GM21619 (cell line): ENCODE measurements around the gene MTA1.

Source experiments
- ATAC-seq: cut with Tn5 transposase; IDR thresholded peaks from one replicate; pipeline ENCODE4 v1.9.1; 2021; ENCODE audit not compliant: unreplicated experiment

The MTA1 gene

DNA sequence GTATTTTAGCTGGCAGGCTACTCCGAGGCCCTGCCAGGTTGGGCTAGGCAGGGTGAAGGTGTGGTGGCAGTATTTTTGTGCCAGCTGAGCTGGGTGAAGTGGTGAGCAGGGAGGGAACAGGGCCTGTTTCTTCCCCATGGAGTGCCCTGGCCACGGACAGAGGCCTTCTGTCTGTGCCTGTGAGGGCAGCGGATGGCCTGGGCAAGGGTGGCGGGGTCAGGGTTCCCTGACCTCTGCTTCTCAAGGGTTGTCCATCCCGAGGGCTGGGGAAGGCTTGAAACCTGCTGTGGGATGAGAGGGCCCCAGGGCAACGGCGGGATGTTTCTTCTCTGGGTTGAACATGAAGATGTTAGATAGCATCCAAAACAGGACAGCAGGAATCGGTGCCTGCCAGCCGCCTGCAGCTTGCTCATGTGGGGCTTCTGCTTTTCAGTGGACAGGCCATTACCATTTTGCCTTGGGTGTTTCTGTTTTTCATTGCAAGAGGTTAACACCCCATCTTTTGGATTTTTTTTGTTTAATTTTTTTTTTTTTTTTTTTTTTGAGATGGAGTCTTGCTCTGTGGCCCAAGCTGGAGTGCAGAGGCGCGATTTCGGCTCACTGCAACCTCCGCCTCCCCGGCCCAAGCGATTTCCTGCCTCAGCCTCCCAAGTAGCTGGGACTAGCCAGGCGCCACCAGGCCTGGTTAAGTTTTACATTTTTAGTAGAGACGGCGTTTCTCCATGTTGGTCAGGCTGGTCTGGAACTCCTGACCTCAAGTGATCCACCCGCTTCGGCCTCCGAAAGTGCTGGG, 3.3 kb downstream of the MTA1 start:
- no peak for ATAC-seq

DNA sequence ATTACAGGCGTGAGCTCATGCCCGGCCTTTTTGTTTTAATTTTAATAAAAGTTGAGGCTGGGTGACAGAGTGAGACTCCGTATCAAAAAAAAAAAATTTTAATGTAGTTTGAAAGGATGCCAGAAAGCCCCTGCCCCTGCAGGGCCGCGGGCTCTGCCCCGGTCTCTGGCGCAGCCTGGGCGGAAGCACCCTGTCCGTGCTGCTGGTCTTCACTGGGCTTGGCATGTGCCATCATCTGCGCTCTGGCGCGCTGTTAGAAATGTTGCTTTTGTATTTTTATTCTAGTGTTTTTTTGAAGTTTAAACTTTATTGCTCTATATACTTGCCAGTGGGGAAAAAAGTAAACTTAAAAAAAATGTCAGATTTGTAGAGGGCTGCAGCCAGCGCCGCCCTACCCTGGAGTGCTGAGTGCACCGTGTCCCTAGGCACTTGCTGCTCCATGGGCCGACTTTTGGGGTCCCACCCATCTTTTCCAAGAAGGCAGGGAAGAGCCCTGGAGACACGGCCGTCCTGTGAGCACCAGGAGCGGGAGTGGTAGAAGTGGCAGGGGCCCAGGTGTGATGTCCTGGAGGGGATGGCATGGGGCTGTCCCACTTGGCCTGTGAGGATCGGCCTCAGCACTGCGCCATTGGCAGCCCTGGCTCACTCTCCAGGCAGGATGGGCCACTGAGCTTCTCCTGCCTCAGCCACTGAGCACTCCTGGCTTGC, 4.0 kb downstream of the MTA1 start:
- no peak for ATAC-seq

DNA sequence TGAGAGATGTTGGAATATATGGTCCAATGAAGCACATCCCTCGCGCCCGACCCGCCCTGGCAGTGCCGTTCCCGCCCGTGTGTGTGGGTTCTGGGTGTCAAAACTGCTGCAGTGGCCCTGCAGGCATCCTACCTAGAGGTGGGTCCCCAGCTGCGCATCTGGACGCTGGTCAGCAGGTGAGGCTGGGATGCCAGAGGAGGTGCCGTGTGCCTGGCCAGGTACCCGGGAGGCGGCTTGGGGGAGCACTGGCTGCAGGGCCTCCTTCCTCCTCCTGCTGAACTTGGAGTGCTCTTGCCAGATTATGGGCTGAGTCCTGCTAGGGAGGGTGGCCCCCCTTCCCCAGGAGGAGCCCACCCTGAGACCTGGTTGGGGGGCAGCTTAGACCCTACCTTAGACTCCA, 5.2 kb downstream of the MTA1 start:
- ATAC-seq, result no peak

DNA sequence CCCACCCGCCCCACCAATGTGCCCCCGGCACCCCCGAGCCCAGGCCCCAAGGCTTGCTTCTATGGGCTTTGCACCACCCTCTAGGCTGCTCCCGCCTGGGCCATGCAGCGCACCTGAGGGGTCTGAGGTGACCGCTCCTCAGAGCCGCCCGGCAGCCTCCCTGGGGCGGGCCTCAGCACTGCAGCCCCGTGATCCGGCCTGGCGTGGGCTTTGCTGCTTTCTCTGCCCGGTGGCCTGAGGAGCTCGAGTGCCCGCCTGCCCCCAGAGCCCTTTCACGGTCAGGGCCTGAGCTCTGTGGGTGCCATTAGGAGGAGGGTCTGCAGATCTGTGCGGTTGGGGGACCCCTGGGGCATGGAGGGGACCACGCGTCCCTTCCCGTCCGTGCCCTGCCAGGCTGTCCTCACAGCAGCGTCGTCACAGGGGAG, 6.2 kb downstream of the MTA1 start:
- ATAC-seq, result no peak

DNA sequence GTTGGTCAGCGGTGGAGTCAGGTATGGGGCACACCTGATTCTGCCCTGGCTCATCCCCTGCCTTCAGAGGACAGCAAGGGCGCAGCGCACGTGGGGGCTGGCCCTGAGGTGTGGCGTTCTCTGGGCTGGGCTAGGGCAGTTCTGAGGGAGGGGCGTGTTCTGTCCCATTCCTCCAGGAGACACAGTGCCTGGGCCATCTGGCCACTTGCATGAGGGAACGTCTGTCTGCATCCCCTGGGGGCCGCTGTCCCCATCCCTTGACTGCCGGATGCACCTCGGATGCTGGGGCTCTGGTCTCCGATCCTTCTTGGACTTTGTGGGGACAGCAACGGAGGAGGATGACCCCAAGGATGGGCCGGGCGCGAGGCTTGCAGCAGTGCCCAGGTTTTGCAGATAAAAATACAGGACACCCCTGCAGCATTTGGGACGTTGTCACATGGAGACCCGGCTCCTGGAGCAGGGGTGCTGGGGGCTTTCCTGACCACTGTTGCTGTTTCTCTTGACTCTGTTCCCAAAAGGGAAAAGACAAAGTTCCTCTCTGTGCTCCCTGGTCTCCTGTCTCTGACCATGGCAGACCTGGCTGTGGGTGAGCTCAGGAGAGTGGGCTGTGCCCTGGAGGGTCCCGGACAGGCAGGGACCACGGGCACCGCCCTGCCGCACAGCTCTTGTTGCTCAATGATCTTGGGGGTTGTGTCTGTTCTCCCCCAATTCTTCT, 6.9 kb downstream of the MTA1 start:
- no peak for ATAC-seq

DNA sequence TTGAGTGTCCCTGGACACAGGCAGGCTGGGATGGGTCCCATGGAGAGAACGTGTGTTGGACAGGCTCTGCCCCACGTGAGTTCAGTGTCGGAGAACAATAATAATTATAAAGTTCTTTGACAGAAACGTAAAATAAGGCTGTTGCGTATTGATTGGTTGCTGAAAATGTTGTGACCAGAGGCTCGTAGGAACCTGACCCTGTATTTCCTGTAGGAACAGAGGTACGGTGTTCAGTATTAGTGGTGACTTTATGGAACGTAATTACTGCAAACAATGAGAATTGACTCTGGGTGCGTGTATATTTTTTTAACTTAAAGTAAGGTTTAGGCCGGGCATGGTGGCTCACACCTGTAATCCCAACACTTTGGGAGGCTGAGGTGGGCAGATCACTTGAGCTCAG, 7.8 kb downstream of the MTA1 start:
- ATAC-seq, result no peak

DNA sequence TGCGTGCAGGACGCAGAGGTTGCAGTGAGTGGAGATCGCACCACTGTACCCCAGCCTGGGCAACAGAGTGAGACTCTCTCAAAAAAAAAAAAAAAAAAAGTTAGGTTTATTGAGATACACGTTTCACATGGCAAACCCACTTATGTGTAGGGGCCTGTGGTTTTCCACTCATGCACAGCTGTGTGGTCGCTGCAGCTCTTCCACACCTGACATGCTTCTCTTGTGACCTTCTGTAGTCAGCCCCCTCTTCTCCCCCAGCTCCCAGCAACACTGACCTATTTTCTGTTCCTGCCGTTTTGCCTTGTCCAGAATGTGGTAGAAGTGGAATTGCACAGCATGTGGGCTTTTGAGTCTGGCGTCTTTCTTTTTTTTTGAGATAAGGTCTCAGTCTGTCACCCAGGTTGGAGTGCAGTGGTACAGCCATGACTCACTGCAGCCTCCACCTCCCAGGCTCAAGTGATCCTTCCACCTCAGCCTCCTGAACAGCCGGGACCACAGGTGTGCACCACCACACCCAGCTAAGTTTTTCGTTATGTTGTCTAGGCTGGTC, 8.4 kb downstream of the MTA1 start:
- ATAC-seq, result no peak

DNA sequence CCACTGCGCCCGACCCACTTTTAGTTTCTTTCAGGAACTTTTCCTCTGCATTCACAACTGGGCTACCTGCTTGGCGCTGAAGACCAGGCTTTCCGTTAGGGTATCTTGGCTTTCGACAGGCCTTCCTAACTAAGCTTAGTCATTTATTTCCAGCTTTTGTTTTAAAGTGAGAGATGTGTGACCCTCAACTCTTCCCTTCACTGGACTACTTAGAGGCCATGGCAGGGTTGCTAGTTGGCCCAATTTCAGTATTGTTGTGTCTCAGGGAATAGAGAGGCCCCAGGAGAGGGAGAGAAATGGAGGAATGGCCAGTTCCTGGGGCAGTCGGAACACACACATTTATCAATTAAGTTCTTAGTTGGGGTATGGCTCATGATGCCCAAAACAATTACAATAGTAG, 10.4 kb downstream of the MTA1 start:
- no peak for ATAC-seq

DNA sequence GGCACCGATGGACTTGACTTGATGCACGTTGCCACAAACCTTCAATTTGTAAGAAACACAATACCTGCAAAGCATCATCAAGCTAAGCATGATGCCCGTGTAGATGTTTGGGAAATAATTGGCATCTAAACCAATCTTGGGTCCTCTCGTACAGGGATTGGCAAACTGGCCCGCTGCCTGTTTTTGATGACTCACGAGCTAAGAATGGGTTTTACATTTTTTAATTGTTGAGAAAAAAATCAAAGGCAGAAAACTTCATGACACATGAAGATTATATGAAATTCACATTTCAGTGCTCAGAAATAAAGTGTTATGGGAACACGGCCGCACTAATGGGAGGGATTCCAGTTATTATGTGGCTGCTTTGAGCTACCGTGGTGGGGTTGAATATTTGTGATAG, 10.9 kb downstream of the MTA1 start:
- no peak for ATAC-seq

DNA sequence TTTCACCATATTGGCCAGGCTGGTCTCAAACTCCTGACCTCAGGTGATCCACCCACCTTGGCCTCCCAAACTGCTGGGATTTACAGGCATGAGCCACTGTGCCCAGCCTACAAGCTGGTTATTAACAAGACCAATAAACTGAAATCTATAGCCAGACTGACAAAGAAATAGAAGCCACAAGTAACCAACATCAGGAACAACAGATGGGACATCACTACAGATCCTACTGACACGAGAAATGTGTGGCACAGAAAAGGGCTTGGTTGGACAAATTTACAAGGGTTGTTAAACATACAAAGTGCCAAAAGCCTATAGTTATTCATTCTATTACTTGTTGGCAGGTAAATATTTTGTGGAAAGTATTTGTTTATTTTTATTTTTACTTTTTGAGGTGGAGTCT, 11.6 kb downstream of the MTA1 start:
- ATAC-seq, result no peak

DNA sequence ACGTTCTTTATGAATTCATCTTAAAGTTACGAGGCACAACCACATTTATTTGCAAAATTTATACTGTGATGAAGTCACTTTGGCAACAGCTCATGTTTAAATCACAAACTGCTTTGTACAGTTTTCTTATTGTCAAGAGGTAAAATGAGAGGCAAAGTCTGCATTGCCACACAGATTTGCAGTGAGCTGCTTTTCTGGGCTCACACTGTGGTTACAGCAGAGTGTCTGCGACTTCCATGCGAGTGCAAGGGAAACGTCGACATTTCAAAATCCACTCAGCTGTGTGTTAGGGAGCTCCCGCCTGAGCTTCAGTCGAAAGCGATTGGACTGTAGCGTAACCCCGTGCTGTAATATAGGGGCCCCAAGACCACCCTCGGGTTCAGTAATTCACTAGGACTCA, 13.0 kb downstream of the MTA1 start:
- ATAC-seq, result no peak

DNA sequence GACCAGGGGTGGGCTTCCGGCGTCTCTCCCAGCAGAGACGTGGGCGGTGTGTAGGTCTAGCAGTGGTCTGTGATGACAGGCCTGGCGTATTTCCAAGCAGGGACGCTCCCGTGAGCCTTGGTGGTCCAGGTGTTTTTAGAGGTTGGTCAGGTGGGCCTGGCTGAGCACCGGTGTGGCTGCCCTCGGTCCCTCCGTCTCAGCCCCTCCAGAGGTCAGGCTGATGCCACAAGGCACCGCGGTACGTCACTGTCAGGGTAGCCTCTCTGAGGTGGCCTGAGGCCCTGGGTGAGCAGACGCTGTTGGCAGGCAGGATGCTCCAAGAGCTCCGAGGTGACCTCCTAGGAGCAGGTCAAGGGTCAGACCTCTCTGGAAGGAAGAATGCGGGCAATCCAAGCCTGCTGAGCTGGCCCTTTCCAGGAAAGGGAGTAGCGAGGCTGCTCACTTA, 13.6 kb downstream of the MTA1 start:
- ATAC-seq, result no peak

DNA sequence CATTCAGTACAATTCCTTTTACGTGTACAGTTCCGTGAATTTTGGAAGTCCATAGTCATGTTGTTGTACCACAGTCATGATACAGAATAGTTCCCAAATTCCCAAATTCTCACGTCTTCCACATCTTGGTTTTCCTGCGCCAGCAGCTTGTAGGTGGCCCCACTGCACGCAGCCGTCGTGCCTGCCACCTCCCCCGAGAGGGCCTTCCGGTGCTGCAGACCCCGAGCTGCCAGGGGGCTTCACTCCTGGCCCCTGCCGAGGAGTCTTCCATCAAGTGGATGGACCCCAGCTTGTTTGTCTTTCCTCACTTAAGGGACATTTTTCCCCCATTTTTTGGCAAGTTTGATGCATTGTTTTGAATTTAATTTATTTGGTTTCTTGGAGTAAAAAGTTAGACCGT, 16.8 kb downstream of the MTA1 start:
- no peak for ATAC-seq

DNA sequence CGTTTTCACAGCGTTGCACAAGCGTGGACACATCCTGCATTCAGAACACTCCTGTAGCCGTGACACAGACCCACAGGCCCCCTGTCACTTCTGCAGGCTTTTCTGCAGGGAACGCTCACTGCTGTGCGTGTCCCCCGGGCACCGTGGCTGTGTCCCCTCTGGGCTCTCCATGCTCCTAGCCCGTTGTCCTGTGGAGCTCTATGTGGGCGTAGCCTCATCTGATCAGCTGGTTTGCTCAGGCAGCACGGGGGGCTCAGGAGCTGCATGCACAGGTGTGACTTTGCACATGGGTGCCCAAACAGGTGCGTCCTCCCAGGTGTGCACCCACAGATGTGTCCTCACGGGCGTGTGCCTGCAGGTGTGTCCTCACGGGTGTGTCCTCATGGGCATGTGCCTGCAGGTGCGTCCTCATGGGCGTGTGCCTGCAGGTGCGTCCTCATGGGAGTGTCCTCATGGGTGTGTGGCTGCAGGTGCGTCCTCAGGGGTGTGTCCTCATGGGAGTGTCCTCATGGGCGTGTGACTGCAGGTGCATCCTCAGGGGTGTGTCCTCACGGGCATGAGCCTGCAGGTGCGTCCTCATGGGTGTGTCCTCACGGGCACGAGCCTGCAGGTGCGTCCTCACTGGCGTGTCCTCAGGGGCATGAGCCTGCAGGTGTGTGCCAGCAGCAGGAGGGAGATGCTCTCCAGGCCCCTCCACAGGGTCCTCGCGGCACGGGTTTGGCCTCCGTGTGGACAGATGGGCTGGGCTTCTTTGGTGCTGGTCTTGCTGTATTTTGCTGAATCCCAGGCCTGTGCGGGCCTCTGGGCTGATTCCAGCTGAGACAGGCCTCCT, 17.5 kb downstream of the MTA1 start:
- ATAC-seq, result no peak

DNA sequence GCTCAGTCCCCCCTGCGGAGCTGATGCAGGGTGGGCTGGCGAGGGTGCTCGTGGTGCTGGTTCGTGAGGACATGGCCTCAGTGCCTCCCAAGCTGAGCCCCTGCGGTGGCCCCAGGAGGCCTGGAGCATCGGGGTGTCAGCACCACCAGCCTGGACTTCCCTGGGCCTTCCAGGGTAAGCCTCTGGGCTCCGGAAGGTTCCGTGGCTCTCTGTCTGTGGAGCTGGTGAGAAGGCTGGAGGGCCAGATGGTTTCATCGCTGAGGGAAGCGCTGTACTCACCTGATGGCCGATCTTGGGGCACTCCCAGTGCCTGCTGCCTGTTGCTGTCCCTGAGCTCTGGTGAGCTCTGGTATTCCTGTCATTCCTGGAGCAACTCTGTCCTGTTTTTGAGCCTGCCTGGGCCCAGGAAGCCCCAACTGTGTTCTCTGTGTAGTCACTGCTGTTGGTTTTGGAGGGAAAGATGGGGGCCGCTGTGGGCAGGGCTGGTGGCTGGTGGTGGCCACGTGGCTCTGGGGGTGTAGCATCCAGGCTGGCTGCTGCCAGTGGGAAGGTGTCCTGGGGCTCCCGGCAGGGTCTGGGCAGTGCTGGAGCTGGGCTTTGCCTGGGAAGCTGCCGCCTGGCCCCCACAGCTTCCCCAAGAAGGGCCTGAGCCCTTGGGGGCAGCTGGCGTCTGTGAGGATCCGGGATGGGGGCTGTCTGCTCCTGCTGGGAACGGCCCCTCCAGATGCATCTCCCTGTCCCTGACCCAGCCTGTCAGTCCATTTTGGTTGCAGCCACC, 18.3 kb downstream of the MTA1 start:
- ATAC-seq, result no peak

DNA sequence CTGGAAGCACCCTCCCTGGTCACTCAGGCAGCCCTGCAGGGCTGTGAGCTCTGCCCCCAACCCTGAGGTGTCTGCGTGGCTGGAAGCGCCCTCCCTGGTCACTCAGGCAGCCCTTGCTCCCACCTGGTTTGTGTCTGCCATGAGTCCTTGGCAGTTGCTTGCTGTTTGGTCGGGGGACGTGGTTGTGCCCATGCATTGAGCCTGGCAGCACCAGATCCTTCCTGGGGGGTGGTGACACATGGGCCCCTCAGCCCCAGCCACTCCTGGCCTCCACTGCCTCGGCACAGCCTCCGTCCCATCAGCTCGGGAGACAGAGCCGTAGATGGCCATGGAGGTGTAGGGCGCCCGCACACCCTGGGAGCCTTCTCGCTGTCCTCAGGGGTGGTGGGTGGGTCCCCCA, 19.6 kb downstream of the MTA1 start:
- ATAC-seq, result no peak

DNA sequence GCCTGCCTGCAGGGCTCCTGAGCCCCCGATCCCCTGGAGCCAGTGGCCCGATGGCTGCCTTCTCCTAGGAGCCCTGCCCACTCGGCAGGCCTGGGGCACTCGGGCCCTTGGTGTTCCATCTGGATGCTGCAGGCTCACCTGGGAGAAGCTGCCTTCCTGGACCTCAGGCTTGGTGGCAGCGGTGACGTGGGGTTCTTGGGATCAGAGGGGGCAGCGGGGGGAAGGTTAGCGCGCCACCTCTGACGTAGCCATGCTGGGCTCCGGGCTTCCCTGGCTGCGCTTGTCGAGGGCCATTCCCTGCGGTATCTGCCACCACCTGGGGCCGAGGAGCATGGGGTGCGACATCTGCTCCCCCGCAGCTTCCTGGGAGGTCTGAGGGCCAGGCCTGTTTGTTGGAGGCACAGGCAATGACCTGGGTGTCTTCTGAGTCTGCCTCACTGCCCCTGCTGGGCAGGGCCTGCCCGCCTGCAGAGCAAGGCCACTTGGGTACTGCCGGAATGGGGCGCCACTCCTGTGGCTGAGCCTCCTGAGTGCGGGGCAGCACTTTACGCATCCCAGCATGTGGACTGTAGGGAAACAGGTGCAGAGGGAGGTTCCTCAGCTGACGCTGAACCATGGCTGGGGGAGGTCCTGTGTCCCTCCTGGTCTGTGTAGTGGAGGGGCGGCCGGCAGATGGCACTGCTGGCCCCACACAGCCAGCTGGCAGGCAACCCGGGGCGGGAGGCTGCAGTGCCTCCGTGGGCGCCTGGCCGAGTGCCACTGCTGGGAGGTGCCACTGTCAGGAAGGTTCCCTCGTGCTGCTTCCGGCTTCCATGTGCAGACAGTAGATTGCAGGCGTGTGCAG, 20.3 kb downstream of the MTA1 start:
- ATAC-seq, result no peak

DNA sequence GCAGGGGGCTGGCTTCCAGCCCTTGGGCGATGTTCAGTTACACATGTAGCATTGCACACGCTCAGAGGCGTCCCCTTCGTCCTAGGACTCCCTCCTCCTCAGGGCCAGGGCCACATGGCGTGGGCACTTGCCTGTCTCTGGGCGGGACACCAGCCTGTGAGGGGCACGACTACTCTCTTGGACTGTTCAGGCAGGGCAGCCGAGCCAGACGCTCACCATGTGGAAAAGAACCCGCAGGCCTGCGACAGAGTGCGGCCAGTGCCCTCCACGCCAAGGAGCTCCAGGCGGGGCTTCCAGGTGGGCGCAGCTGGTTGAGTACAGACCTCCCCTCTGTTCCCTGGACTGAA, 20.9 kb downstream of the MTA1 start:
- ATAC-seq, result no peak

DNA sequence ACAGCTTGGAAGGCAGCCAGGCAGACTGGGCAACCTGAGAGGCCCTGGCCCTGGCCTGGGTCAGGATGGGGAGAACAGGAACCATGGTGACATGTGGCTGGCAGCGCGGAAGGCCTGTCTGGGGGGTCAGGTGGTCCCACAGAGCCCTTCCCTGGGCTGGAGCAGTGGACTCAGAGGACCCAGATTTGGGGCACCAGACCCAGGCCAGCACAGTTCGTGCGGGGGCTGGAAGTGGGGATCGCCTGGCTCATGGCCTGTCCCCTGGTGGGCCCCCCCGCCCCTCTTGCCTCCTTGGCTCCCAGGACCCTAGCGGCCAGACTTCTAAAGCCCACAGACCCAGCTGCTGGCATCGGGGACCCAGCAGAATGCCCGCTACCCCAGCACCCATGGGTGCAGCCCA, 21.4 kb downstream of the MTA1 start:
- ATAC-seq, result no peak
